Lung (tissue), 12 donors: Measurements from ENCODE around the gene ATF3. TPM values are rescaled to one million over a fixed set of nuclear protein-coding genes. Genes with fewer than 3 reads are reported as not detected.
"Not testable (repeated sequence)": the region's sequence is repeated elsewhere in the genome, so short reads cannot be mapped to it uniquely, and the experiment has no call there.

Source experiments
- ATAC-seq: fragments of 200-7000 bp; cut with Tn5 transposase; one replicate; pipeline ENCODE4 v1.9.1; 2020; ENCODE audit warnings: moderate number of reproducible peaks; ENCODE audit not compliant: insufficient read depth, low FRiP score
- DNase-seq, 3 donors: peaks; one replicate each; pipeline ENCODE4 v3.0.0-alpha.2; 2013 to 2017
- H3K27ac ChIP-seq, 2 donors: one replicate each; pipeline ENCODE4 v1.5.1; 2013; ENCODE audit warnings: mild to moderate bottlenecking in 2 of 2, moderate library complexity in 2 of 2, control low read depth in 1 of 2, inconsistent platforms in 1 of 2, low read depth in 1 of 2, low read length in 1 of 2
- H3K27me3 ChIP-seq, 3 donors: one replicate each; pipeline ENCODE4 v1.5.1; 2013; ENCODE audit warnings: low read length in 2 of 3; ENCODE audit not compliant: control insufficient read depth in 3 of 3, insufficient read depth in 3 of 3
- H3K36me3 ChIP-seq, 4 donors: one replicate each; pipeline ENCODE4 v1.5.1; 2013; ENCODE audit warnings: low read length in 4 of 4, mild to moderate bottlenecking in 1 of 4, moderate library complexity in 1 of 4; ENCODE audit not compliant: control insufficient read depth in 4 of 4, insufficient read depth in 4 of 4
- H3K4me1 ChIP-seq, 5 donors: one replicate each; pipeline ENCODE4 v1.5.1; 2013; ENCODE audit warnings: low read length in 5 of 5, mild to moderate bottlenecking in 2 of 5, moderate library complexity in 1 of 5; ENCODE audit not compliant: control insufficient read depth in 5 of 5, insufficient read depth in 5 of 5
- H3K4me3 ChIP-seq: one replicate; pipeline ENCODE4 v1.5.1; 2013; ENCODE audit warnings: mild to moderate bottlenecking, control low read depth, moderate library complexity
- H3K9ac ChIP-seq, 2 donors: one replicate each; pipeline ENCODE4 v1.5.1; 2013; ENCODE audit warnings: low read length in 2 of 2, control low read depth in 1 of 2; ENCODE audit not compliant: insufficient read depth in 1 of 2
- H3K9me3 ChIP-seq, 4 donors: one replicate each; pipeline ENCODE4 v1.5.1; 2013; ENCODE audit warnings: low read length in 3 of 4, mild to moderate bottlenecking in 1 of 4, moderate library complexity in 1 of 4; ENCODE audit not compliant: control insufficient read depth in 4 of 4, insufficient read depth in 3 of 4
- CTCF ChIP-seq: IDR thresholded peaks from 2 replicates; pipeline ENCODE4 v1.5.1; 2012; ENCODE audit warnings: mild to moderate bottlenecking; ENCODE audit errors: control extremely low read depth, extremely low read depth
- WGBS, 2 donors: extraction: QIAGEN DNeasy Blood & Tissue Kit; methylation state at CpG; one replicate each; pipeline ENCODE4 v1.1.7; 2013; 5-methylcytosine and 5-hydroxymethylcytosine counted together
- polyA plus RNA-seq, 2 donors: library from polyadenylated mRNA; stranded (reverse); fragments of 200-250 nt; gene quantifications; one replicate each; pipeline ENCODE4 v1.2.1, GENCODE V29; 2013
- total RNA-seq, 2 donors: library from RNA; depleted of rRNA in 1 of 2; stranded (reverse); fragments of >200 nt in 1 of 2; gene quantifications; one replicate each; pipeline ENCODE4 v1.2.1, GENCODE V29; 2014 to 2021
- donor health status: control.
- donor health status: control.
- donor health status: Bipolar disorder and iron deficiency.
- donor health status: healthy.
- donor health status: DM: yes; HTN: yes; CAD: no.

The ATF3 gene
- total and polyA plus RNA-seq, 4 donors, result 15.9 to 44.1 (median 24.4) TPM

GRCh38 chr1:212638492-212639151, 30.1 kb downstream of the ATF3 start:
- peaks cover 6 to 43% (median 18%) of the 10 kb centered on the region in 5 donors for H3K4me1 ChIP-seq
- no peak for DNase-seq
- H3K27me3 ChIP-seq, result no peaks in the 10 kb centered on the region
- H3K27ac ChIP-seq, result peak overlapping the region in 1 of 2 donors; percentile 63
- WGBS, 2 donors, result 47 to 48% methylated on average over 4 of the region's 4 CpGs
- peaks cover 0 to 6% (median 3%) of the 10 kb centered on the region in 4 donors for H3K9me3 ChIP-seq
- H3K9ac ChIP-seq, result no peak overlapping the region
- H3K4me3 ChIP-seq, result no peak overlapping the region
- TF ChIP-seq CTCF, result no peak
- no peak for ATAC-seq
- no peaks in the 10 kb centered on the region for H3K36me3 ChIP-seq

- not testable (repeated sequence) for DNase-seq, H3K36me3 ChIP-seq, H3K9ac ChIP-seq, H3K27me3 ChIP-seq, H3K9me3 ChIP-seq, ATAC-seq, H3K4me3 ChIP-seq
- Histone ChIP-seq H3K27ac (peak overlapping the region in 1 of 2 donors; percentile 37), H3K4me1 (peaks cover 6 to 49% (median 18%) of the 10 kb centered on the region in 5 donors)
- 94 to 98% methylated on average over 2 of the region's 2 CpGs for WGBS, 2 donors
Observed at GRCh38 chr1:212639524-212639923, 31.0 kb downstream of the ATF3 start.

GRCh38 chr1:212640223-212640878, 31.8 kb downstream of the ATF3 start:
- Histone ChIP-seq H3K27me3 (no peaks in the 10 kb centered on the region), H3K4me1 (peaks cover 6 to 43% (median 12%) of the 10 kb centered on the region in 5 donors), H3K27ac (no peak overlapping the region), H3K36me3 (no peaks in the 10 kb centered on the region), H3K9ac (no peak overlapping the region), H3K4me3 (no peak overlapping the region), H3K9me3 (peaks cover 0 to 5% (median 2%) of the 10 kb centered on the region in 4 donors)
- no peak for DNase-seq
- ATAC-seq, result no peak
- no peak for TF ChIP-seq CTCF
- WGBS, 2 donors, result 97 to 99% methylated on average over 3 of the region's 3 CpGs

GRCh38 chr1:212641956-212642355, 33.4 kb downstream of the ATF3 start:
- H3K4me3 ChIP-seq, result no peak overlapping the region
- H3K27me3 ChIP-seq, result peaks cover 0 to 2% (median 0%) of the 10 kb centered on the region in 3 donors
- TF ChIP-seq CTCF, result no peak
- H3K36me3 ChIP-seq, result no peaks in the 10 kb centered on the region
- DNase-seq (no peak), ATAC-seq (no peak)
- 91 to 98% methylated on average over 1 of the region's 1 CpG for WGBS, 2 donors
- peaks cover 2 to 29% (median 11%) of the 10 kb centered on the region in 5 donors for H3K4me1 ChIP-seq
- no peak overlapping the region for H3K27ac ChIP-seq
- no peak overlapping the region for H3K9ac ChIP-seq
- peaks cover 0 to 9% (median 2%) of the 10 kb centered on the region in 4 donors for H3K9me3 ChIP-seq
